GM11168 (cell line): ENCODE results near the gene MYBPHL.

Experiments
- in situ Hi-C: fragments of 300-500 bp; cut with MboI; formaldehyde crosslinking; loops from one replicate; pipeline ENCODE4 v1.12.0; 2022; ENCODE audit warnings: low sequenced_read_pairs; ENCODE audit not compliant: unreplicated experiment

MYBPHL gene, protein sequence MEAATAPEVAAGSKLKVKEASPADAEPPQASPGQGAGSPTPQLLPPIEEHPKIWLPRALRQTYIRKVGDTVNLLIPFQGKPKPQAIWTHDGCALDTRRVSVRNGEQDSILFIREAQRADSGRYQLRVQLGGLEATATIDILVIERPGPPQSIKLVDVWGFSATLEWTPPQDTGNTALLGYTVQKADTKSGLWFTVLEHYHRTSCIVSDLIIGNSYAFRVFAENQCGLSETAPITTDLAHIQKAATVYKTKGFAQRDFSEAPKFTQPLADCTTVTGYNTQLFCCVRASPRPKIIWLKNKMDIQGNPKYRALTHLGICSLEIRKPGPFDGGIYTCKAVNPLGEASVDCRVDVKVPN

DNA sequence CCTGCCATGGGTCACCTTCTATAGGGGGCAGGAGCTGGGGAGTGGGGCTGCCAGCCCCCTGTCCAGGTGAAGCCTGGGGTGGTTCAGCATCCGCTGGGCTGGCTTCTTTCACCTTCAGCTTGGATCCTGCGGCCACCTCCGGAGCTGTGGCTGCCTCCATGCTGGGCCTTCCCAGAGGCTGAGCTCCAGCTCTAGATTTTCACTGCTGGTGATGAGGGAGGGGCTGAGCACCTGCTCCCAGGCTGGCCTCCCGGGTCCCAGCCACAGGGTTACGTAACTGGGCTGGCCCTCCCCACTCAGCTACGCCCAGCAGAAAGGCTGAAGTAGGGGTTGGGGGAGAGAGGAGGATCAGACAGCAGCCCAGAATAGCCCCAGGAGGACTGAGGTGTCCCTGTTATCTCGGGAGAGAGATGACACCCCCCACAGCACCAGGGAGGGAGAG is at the start of gene MYBPHL:
TSS of gene MYBPHL (minus strand) at position 180 of the 442 bp plus-strand sequence. CDS start at position 160, 20 bp downstream.
- in situ Hi-C loops: no loop called here

DNA sequence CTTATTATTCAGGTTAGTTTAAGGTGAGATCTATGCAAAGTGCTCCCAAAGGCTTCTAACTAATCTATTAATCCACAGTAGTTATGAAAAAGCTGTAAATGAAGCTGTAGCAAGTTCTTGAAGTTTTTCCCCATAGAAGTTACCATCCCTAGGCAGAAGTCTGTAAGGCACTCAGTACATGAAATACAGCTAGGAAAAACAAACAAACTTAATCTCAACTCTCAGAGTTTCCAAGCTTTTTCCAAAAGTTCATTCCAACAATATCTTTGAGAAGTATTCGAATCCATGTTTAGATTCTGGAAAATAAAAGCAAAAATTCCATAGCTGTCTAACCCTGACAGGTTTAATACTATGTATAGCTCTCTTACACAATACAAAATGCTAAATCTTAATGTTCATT is 49.7 kb upstream of the MYBPHL start:
- in situ Hi-C loops: no loop called here

DNA sequence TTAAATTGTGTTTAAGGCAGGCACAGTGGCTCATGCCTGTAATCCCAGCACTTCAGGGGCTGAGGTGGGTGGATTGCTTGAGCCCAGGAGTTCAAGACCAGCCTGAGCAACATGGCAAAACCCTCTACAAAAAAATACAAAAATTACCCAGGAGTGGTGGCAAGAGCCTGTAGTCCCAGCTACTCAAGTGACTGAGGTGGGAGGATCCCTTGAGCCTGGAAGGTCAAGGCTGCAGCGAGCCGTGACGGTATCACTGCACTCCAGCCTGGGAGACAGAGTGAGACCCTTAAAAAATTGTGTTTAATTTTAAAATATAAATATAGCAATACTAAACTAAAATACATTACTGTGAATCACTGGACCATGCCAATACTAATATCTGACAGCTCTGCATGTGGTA is 48.1 kb upstream of the MYBPHL start:
- in situ Hi-C loops: no loop called here

DNA sequence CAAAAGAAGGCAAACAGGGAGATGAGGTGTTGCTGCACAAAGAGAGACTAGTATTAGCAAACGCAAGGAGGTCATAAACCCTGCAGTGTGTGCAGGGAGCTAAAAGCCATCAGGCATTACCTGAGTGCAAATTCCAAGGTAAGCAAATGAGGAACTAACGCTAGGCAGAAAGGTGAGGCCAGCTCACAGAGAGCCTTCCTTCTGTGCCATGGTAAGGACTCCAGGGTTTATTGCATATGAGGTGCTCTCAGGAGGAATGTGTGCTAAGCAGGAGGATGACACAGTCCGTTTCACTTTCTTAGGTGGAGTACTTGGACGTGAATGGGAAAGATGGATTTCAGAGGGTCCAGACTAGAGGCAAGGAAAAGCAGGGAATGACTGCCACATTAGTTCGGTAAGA is 44.6 kb upstream of the MYBPHL start:
- in situ Hi-C loops: no loop called here

DNA sequence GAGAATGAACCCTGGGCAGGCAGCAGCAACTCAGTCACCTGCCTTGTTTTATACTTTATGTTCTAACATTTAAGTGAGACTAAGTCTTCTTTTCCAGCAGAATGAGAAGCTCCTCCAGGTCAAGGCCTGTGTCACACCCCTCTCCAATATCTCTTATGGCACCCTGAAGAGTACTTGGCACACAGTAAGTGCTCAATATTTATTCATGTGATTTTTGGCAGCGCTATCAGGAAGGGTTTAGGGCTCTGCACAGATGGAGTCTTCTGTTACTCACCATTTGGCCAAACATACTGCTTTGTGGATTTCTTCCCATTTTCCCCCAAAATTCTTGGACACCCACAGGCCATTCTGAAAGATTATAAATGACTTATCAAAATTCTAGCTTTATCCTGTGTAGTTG is 43.8 kb upstream of the MYBPHL start:
- in situ Hi-C loops: no loop called here

DNA sequence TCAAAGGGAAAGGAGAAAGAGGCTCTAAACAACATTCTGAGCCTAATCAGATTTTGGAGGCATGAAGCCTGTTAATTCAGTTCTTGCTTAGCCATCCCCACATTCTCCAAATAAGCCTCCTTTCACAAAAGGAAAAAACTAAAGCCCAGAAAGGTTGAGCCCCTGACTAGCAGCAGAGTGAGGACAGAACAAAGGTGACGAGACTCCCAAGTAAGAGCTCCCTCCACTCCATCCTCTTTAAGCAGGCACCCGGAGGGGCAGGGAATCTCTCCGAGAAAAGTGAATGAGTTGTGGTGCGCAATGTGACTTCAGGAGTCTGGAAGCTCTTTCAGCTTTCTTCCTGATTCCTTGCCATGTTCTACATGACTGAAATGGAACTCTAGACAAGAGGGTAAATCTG is 43.4 kb upstream of the MYBPHL start:
- in situ Hi-C loops: no loop called here

DNA sequence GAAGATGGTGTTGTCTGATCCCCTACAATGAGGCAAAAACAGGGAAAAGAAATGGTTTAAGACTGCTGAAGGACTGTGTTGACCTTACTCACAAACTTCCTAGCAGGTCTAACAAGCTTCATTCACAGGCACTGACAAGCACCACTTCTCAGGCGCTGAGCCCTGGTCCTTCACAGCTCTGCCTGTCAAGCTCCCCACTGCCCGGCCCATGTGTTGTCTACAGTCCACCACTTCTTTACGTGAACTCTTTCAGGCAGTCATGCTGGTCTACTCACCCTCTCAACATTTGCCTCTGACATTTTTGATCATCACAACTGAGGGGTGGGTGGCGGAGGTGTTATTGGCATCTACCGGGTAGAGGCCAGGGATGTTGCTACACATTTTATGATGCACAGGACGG is 40.7 kb upstream of the MYBPHL start:
- in situ Hi-C loops: no loop called here

DNA sequence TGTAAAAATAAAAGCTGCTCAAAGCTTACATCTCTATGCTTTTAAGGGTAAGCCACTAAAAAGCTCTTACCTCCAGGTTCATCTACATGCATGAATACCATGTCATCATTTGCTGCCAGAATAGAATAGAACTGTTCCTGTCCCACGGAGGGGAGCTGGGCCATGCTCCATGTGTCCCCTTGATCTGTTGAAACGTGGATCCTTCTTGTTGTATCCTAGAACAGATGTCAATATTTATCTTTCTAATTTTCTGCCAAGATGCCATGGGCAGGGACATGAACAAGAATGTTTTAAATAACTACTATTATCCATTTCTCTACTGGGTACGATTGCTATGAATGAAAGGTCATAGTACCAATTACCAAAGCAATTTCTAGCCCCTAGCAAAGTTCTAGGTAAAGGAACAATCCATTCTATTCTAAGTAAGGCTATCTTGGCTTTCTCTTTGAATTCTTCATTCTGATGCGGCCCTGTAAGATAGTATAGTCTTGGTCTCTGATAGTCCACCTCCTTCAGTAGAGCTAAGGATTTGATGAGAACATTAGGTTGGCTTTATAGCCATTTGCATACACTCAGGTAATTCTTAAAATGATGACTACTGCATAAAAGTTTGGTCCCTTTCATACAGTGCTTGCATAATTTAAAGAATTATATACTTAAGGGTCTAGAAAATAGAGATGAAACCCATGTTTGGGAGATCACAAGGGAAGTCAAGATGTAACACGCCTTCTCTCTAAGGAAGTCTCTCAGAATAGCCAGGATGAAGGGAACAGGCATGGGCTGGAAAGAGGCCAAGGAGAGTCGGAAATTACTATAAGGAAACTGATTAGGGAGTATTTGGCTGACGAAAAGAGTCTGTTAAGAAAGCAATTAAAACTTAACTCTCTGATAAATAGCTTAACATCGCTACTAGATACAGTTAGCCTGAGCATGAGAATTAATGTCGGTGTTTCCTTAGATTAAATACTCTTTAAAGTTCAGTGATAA is 35.4 kb upstream of the MYBPHL start:
- in situ Hi-C loops: no loop called here

DNA sequence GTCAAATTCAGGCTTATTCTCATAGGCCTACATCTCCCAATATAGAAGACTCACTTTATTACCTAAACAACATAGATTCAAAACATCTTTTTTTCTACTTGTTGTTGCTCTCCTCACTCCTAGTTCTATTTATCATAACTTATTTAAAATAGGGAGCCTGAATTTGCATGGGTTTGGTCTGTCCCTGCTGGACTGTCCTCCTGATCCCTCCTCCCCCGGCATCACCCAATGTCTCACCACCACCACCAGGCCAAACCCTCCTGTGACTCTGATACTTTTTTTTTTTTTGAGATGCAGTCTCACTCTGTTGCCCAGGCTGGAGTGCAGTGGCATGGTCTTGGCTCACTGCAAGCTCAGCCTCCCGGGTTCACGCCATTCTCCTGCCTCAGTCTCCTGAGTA is 31.8 kb upstream of the MYBPHL start:
- in situ Hi-C loops: no loop called here

DNA sequence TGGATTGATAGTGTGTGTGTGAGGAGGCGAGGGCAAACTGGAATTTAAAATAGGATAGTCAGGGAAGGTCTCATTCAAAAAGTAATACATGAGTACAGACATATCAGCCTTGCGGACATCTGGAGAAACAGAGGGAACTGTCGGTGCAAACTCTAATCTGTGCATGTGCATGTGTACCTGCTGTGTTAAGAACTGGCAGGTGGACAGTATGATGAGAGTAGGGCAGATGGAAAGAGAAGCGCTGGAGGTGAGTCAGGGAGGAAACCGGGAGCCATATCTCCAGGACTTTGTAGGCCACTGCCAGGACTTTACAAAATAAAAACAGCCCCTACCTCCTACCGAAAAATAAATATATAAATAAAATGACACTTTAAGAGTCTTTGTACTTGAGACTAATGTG is 31.3 kb upstream of the MYBPHL start:
- in situ Hi-C loops: no loop called here

DNA sequence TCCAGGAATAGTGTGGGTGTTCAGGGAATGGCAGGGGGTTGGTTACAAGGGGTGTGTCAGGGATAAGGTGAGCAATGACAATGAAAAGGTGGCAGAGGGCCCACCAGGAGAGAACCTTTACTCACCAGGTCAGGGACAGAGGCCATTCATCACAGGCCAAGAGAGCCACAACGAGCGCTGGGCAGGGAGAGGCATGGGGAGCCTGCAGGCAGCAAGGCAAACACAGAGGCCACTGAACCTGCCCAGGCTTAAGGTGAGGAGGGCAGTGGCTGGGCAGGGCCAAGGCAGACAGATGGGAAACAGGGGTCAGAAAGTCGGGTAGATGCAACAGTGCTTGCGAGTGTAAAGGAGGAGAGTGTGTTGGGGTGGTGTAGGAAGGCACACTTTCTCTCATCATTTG is 28.3 kb upstream of the MYBPHL start:
- in situ Hi-C loops: no loop called here

DNA sequence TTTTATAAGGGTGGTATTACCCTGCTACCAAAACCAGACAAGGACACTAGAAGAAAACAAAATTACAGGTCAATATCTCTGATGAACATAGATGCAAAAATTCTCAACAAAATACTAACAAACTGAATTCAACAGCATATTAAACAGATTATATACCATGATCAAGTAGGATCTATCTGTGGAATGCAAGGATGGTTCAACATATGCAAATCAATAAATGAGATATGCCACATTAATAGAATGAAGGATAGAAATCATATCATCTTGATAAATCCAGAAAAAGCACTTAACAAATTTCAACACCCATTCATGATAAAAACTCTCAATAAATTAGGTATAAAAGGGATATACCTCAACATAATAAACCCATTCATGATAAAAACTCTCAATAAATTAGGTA is 24.3 kb upstream of the MYBPHL start:
- in situ Hi-C loops: no loop called here

DNA sequence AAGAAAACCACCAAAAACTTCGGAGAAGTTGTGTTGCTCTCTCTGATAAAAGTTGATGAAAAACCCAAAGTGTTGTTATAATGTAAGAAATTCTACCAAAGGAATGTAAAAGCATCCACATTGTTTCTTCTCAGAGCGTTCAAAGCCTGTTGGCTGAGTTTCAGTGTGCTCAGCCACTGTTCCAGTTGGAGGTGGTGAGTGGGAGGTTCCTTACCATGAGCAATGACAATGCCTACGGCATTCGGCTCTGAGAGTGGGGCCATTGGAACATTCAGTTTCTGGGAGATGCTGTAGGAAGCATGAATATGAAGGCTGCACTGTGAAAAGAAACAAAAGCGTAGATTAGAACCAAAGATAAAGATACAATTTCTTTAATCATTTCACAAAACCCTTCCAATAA is 20.5 kb upstream of the MYBPHL start:
- in situ Hi-C loops: no loop called here

DNA sequence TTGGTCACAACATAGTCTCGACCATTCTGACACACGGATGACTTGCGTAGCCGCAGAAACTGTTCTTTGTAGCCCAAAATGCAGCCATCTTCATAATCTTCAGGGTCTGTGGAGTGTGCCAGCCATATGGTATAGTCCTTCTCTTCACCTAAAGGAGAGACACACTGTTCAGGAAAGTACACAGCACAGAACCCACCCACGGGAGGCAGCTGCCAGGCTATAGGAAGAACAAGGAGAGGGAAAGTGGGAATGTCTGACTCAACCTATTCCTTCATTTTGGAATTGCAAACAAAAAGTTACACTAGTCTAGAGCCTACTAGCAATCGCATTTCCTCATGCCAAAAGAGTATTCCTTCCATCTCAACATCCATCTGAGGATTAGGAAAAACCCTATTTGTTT is 16.2 kb upstream of the MYBPHL start:
- in situ Hi-C loops: no loop called here

DNA sequence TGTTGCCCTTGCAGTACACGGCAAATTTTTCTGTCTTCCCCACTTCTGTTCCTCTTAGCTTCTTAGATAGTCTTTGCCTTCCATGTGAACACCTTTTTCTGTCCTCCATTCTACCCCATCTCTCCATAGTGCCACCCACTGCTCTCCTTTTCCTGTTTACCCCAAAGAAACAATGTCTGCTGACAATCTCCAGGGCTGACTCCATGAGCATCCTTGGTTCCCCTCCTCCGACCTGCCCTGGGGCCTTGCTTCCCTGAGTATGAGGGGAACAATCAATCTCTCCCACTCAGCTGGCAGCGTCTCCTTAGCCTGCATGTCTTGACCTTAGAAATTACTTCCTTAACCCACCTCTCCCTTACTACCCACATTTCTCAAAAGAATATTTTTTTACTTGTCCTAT is 12.3 kb upstream of the MYBPHL start:
- in situ Hi-C loops: no loop called here

DNA sequence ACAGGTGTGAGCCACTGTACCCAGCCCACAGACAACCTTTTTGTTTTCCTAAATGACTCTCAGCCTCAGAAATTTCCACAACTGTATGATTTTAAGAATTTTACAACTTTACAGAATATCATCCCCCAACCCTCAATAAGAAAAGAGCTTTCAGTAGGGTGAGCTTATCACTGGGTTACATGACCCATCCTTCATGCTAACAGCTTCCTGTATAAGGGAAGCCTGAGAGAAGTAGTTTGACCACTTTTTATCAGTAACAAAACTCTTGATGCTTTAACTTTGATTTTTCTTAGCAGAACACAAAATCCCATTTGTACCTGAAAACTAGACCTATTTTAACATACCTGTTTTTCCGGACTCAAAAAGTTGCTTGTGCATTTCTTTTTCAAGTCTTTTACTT is 9.7 kb upstream of the MYBPHL start:
- in situ Hi-C loops: no loop called here

DNA sequence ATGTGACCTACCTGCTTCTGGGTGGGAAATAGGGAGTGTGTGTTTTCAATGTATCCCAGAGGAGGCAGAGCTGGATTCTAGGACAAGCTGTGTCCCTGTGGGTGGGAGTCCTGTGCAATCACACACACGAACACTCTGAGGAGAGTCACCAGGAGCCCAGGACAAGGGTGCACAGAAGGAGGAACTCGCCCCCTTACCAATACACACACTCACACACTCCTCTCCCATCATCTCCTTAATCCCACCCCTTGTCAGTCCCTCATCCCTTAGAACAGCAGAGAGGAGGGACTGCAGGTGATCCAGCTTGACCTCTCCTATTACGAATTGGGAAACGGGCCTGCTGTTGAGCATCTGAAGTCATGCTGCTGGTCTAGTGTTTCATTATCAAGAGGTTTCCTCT is 8.5 kb upstream of the MYBPHL start:
- in situ Hi-C loops: no loop called here

DNA sequence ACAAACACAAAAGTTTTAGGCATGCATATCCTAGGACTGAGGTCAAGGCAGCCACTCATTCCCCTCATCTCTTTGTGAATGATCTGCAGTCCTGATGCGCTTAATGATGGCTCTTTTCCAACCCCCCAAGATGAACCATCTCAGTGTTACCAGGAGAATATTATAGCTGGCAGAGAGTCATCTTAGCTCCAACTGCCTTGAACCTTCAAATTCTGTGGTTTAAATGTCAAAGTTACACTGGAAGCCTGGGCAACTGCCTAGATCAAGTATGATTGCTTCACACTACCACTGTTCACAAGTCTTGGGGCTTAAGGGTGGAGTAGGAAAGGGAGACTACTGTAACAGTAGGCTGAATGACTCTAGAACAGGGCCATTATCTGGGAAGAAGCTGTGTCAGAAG is 8.0 kb upstream of the MYBPHL start:
- in situ Hi-C loops: no loop called here

DNA sequence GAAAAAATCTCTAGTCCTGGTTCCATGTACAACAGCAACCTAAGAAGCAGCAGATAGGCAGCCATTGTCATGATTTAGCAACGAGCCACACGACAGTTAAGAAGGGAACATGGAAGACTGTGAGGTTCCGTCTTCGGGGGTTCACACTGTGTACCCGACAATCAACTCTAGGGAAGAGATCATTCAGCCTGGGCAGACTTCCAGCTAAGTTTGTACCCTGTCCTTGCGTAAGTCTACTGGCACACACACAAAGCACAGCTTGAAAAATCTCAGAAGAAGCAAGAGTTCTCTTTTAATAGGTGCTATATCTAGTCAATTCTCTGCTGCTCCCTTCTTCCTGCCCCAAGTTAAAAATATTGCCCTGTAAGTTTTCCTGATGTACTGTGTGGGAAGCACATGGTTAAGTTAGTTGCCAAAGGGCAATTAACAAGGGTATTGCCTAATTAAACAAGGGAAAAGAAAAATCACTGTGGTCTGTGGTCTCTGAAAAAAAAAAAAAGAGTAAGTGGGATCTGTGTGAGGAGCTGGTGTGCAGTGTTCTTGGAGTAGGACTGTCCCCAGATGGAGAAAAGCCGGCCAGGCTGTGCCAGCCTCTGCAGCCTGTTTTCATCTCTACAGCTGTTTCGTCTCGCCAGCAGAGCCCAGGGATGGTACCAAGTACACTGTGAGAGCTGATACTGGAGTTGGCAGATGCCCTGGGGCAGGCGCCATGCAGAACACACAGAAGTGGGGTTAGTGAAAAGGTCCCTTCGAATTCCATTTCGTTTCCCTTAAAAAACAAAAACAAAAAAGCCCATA is 6.4 kb upstream of the MYBPHL start:
- in situ Hi-C loops: no loop called here

DNA sequence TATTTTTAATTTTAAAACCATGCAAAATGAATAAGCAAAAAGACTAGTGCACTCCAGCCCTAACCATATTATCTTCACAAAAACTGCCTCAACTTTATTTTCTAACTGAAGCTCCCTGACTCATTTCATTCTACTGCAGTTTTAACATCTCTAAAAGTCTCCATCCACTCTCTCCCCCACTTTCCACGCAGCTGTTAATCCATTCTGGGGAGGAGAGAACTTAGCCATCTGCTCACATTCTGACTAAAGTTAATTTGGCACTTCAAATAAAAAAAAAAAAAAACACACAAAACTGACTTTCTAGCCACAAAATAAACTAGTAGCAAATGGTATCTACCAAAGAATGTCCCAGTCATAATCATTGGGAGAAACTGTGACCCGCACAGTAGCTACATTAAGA is 5.4 kb upstream of the MYBPHL start:
- in situ Hi-C loops: no loop called here

DNA sequence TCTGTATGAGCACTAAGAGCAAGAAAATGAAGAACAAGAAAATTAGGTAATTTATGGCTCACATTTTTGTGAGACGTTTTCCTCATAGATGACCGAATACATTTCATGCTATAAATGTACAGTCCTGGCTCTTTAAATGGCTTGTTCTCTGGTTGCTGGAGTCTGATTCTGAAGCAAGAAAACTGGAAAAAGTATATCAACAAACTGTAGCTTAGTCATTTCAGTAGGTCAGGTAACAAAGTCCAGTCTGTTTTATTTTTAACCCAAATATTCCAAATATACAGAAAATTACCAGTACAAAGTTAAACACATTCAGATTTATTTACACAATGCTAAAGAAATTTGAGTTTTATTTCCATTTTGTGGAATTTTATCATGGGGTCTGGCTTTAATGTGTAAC is 2.5 kb upstream of the MYBPHL start:
- in situ Hi-C loops: no loop called here
